ENCODE measurements around the gene RASSF3. TPM values are rescaled to one million over a fixed set of nuclear protein-coding genes. Genes with fewer than 3 reads are reported as not detected.

RASSF3 gene
- total and polyA plus RNA-seq, 10 of the 15 experiments (the other 5 are each of a cell fraction or from before 2014, with no cell fraction given): 6.9 to 62.4 (median 30.3) TPM

DNA sequence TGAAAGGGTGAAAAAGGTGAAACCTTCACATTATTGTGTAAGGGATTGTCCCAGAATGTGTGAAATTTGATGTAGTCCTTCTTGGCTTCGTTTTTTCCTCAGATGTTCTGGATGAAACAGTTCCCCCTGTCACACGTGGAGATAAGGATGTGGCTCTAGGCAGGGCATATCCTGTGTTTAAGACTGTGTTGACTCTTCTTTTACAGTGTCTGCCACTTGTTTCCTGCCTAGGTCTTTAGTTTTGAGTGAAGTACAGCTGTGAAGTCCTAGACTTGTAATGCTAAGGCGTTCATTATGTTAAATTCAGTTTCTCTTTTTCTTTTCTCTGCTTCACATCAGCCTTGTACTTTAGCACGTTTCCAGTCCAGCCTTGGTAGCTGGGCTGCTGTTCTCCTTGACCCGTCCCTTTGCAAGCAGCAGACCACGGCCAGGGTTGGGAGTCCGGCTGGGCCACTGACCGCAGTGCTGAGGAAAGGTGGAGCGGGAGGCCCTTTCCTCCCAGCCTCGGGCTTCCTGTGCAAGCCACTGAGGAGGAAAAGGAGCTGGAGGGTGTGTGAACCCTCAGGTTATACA, 59.1 kb downstream of the RASSF3 start (continued):
- no peak for TF ChIP-seq E4F1 (IDR thresholded peaks at IDR 0.05; ENCODE audit: borderline replicate concordance, partially characterized antibody)
- no peak for TF ChIP-seq PAX5 (IDR thresholded peaks at IDR 0.05; ENCODE audit: borderline replicate concordance, low read depth, low read length)
- TF ChIP-seq SMARCA5 (IDR thresholded peaks at IDR 0.05): peak; percentile 30; the same call in 1 of the 2 replicates
- 0 out of 2 replicates have a peak, but pooled peaks have one; percentile 25 for TF ChIP-seq GATAD2B (conservative IDR thresholded peaks at IDR 0.05; ENCODE audit: low read depth)
- 0 out of 2 replicates have a peak, but pooled peaks have one; percentile 24 for TF ChIP-seq ZNF687 (IDR thresholded peaks at IDR 0.05)
- TF ChIP-seq ETV6 (conservative IDR thresholded peaks at IDR 0.05 in 1 of 2, IDR thresholded peaks at IDR 0.05 in 1 of 2; ENCODE audit: borderline replicate concordance in 1 of 2, low read depth in 1 of 2): peak in 1 of 2 experiments; percentile 59; a peak in 1 of 4 replicates
- peak; percentile 70 for TF ChIP-seq EED (IDR thresholded peaks at IDR 0.05; ENCODE audit: low read depth)
